ENCODE results near the gene SDK2. TPM values are rescaled to one million over a fixed set of nuclear protein-coding genes. Genes with fewer than 3 reads are reported as not detected.

SDK2 gene
- total RNA-seq, 1 experiment from 2014 or later = 0.14 TPM

DNA sequence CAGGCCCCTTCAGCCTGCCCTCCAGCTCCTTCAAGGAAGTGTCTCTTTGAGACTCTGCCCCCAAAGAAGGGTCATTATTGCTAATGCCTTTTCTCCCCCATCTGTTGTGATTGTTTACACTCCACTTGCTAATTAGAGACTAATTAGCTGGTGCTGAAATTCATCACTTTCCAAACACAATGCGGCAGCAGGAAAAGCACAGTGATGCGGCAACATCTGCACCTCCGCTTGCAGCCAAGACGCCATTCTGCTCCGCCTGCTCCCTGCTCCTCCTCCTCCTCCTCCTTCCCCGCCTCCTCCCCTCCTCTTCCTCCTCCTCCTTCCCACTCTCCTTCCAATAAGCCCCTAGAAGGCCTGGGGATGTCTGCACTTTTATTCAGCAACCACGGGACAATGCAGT is 110.5 kb downstream of the SDK2 start:
- no peak for DNase-seq (ENCODE audit: low read depth)
- in situ Hi-C loops (cut with HindIII; ENCODE audit: low pct_unique_long_range_greater_than_20kb, low sequenced_read_pairs) = no loop called here

DNA sequence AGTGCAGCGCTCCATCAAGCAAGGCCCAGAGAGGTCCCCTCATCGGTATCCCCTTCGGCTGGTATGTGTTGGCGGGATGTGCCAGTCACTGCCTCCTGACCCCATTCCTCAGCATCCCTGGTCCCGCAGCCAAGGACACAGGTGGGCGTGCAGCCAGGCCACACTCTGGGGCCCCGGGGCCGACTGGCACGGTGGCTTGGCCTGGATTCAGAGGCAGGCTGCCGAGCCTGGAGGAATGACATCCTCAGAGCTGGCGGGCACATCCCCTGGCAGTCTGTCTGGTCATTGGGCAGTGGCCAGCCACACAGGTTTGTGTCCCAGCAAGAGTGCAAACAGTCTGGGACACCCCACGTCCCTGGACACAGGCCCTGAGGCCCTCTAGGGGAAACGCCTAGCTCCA is 111.1 kb downstream of the SDK2 start:
- no peak for DNase-seq (ENCODE audit: low read depth)
- in situ Hi-C loops (cut with HindIII; ENCODE audit: low pct_unique_long_range_greater_than_20kb, low sequenced_read_pairs) = no loop called here

DNA sequence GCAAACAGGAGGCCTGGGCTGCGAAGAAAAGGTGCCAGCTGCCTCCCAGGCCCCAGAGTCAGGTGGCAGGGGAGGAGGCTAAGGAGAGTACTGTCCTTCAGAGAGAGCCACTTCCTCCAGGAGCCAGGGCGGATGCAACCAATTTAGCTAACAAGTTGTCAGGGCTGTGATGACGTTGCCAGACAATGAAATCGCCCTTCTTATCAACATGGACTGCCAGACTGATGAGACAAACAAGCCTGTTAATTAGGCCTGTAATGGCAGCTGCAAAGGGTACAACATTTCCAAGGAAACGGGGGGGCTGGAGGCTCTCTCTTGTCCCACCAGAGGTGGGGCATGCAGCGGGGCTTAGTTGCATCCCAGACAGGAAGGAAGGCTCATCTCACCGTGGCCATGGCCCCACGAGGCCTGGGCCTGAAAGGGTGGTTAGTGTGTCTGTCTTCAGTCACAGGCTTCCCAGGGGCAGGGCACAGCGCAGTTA is 111.8 kb downstream of the SDK2 start:
- in situ Hi-C loops (cut with HindIII; ENCODE audit: low pct_unique_long_range_greater_than_20kb, low sequenced_read_pairs) = no loop called here
- no peak for DNase-seq (ENCODE audit: low read depth)

DNA sequence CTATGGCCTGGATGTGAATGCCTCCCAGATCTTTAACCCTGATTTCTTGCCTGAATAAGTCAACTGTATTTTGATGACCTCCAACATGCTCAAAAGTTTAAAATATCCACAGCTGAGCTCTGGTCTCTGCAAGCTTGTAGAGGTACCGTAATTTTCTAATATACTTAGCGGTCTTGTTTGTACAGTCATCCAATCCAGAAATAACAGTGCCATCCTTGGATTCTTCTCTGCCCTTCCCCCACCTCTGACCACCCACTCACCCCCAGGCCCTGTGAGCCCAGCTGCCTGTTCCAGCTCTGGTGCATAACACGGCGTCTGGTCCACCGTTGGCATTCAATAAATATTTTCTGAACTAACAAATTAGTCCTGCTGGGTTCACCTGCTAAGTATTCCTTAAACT is 113.1 kb downstream of the SDK2 start:
- DNase-seq (ENCODE audit: low read depth) = no peak
- in situ Hi-C loops (cut with HindIII; ENCODE audit: low pct_unique_long_range_greater_than_20kb, low sequenced_read_pairs) = no loop called here

DNA sequence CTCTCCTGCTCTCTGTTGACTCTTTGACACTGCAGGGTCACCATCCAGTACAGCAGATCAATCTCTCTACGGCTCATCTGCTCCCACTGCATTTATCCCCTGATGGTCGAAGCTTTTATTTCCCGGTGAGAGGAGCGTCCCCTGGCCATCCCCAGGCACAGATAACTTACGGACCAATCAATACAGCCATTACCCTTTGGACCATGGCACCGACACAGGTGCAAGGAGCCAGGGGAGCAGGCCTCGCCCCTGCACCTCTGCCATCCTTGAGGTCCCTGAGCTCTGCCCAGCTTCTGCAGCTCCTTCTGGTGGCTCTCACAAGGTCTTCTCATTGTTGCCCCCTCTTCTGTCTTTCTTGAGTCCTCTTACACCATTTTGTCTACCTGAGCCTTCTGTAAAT is 115.6 kb downstream of the SDK2 start:
- in situ Hi-C loops (cut with HindIII; ENCODE audit: low pct_unique_long_range_greater_than_20kb, low sequenced_read_pairs) = no loop called here
- DNase-seq (ENCODE audit: low read depth) = no peak

DNA sequence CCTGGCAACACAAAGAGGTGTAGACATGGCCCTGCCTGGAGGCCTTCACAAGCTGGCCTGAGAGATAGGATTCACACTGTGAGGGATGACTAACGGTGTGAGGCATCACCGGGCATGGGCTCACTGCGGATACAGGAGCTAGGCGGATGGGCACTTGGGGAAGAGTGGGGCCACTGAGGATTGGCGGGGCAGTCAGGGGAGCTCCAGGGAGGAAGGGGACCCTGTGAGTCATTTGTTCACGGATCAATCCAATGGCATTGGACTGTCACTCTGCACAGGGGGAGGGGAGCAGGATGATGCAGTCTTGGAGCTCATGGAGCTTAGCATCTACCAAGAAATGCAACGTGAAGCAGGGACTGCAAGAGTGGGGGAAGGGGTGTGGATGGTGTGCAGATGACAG is 117.3 kb downstream of the SDK2 start:
- in situ Hi-C loops (cut with HindIII; ENCODE audit: low pct_unique_long_range_greater_than_20kb, low sequenced_read_pairs) = no loop called here
- no peak for DNase-seq (ENCODE audit: low read depth)

DNA sequence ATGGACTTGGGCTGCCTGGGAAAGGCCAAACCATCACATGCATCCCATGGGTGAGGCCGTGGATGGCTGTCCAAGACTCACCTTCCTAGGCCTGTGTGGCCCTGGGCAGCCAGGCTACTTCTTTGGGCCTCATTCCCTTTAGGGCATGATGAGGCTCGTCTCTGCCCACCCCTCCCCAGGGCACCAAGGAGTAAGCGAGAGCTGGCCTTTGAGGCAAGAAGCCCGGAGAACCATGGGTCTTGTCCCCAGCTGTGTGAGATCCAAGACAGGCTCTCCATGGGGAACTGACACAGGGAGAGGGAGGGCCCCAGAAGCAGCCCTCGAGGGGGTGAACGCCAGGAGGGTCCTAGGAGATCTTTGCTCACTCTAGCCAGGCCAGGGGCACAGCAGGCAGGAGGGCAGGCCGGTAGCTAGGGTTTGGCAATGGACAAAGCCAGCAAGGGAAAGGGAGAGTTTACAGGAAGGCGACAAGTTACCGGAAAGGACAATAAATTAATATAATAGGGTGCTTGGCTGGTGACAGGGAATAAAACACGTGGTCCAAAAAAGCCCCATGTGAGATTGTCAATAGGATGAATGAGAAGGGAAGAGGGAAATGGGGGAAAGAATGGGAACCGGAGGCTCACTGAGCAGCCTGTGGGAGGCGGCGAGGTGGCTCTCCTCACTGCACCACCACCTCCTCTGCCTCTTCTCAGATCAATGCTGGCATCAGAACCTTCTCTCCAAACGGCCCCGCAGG is 119.1 kb downstream of the SDK2 start:
- DNase-seq (ENCODE audit: low read depth) = no peak
- in situ Hi-C loops (cut with HindIII; ENCODE audit: low pct_unique_long_range_greater_than_20kb, low sequenced_read_pairs) = no loop called here

DNA sequence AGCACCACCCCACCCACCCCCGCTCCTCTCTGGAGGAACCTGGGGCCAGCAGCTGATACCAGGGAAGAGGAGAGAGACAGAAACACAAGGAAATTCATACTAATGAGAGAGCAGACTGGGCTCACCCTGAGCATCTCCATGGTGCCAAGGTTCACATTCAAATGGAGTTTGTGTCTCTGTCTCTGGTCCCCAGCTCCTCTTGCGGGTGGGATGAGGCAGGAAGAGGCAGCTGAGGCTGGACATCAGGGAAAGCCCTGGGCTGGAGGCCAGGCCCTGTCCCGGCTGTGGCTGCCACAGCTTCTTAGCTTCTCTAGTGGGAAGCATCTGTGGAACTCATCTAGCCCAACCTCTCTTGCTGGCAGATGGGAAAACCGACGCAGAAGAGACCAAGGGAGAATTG is 121.5 kb downstream of the SDK2 start:
- in situ Hi-C loops (cut with HindIII; ENCODE audit: low pct_unique_long_range_greater_than_20kb, low sequenced_read_pairs) = no loop called here

DNA sequence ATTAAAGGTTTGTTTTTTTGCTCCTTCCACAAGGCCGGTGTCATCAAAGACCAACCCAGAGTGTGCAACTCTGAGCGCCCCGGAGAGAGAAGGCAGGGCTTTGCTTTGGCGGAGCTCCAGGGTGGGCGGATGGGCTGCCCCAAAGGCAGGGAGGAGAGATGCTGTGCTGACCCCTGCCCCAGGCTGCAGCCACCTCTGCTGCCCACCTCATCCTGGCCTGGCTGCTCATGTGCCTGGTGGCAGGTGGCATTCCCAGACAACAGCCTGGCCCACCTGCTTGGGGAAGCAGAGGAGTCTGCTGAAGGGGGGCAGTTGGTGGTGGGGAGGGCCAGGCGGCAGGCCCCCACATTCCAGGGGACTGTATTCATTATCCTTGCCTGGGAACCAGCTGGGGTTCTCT is 122.1 kb downstream of the SDK2 start:
- in situ Hi-C loops (cut with HindIII; ENCODE audit: low pct_unique_long_range_greater_than_20kb, low sequenced_read_pairs) = no loop called here
- DNase-seq (ENCODE audit: low read depth) = no peak

More for the DNA sequence above, 121.5 kb downstream of the SDK2 start:
- DNase-seq (ENCODE audit: low read depth) = no peak

DNA sequence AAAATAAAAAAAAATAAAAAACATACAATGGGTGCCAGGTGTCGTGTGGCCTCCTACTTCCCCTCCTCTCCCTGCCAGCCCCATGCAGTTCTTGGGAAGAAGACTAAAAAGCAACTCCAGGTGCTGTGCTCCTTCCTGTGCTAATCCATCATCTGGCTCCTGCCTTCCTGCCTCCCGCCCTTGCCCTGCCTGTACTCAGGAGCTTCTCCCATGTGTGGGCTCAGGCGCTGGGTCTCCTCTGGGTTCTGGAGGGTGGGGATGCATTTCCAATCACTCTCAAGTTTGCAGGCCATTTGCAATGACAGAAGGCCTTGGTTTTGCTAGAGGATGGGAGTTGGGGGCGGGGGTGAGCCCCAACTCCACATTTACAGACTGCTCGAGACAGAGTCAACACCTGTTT is 122.9 kb downstream of the SDK2 start:
- DNase-seq (ENCODE audit: low read depth) = no peak
- in situ Hi-C loops (cut with HindIII; ENCODE audit: low pct_unique_long_range_greater_than_20kb, low sequenced_read_pairs) = no loop called here

DNA sequence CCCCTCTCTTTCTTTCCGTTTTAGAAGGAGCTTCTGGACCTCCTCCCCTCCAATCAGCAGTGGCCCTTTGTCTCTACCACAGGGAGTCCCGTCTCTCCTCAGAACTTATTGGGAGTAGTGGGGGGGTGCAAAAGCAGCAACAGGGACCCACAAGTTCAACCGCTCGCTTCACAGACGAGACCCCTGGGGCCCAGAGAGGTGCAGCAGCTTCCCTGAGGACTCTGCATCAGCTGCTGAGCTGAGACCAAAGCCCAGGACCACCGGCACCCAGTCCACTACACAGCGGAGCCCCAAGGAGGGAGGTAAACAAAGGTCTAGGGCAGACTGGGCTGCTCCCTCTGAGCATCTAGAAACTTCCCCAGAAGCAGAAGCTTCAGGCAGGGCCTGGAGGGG is 123.9 kb downstream of the SDK2 start:
- in situ Hi-C loops (cut with HindIII; ENCODE audit: low pct_unique_long_range_greater_than_20kb, low sequenced_read_pairs) = no loop called here
- DNase-seq (ENCODE audit: low read depth) = no peak

DNA sequence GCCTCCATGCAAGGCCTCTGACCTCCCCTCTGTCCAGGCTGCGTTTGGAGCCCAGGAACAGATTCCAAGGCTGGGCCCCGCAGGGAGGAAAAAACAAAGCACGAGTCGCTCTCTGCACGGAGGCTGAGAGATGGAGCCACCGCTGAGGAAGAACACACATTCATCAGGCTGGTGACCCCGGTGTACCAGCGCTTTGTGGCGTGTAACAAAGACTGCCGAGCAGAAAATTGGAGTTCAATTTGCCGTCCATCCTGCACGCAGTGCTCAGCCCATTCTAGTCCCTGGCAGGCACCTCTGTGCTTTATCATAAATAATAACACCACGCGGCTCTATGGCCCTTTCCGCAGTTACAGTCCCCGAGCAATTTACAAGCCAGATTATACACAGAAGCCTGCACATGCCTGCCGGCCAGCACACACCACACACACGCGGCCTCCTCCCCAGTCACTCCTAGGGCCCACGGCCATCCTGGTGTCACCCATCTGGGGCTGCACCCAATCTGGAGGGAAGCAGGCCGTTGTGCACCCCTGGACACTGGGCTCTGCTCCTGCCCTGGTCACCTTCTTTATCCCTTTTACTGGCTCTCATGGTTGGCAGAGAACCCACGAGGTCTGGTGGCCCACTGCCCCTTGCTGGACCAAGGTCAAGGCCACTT is 124.4 kb downstream of the SDK2 start:
- in situ Hi-C loops (cut with HindIII; ENCODE audit: low pct_unique_long_range_greater_than_20kb, low sequenced_read_pairs) = no loop called here
- no peak for DNase-seq (ENCODE audit: low read depth)

DNA sequence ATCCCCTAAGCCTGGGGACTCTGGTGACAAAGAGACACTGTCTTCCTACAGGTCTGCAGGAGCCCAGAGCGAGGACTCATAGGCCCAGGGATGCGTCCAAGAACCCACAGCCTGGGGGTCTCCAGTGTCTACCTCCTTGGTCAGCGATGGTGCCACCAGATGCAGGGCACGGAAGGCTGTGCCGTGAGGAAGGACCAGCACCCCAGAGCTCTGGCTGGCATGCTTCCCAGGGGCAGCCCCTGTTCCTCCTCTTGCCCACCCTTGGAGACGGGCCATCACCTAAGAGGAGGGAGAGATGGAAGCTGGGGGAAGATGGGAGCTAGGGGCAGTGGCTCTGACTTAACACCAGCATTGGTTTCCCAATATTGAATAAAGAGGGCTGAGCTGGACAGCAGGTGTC is 125.2 kb downstream of the SDK2 start:
- DNase-seq (ENCODE audit: low read depth) = no peak
- in situ Hi-C loops (cut with HindIII; ENCODE audit: low pct_unique_long_range_greater_than_20kb, low sequenced_read_pairs) = no loop called here

DNA sequence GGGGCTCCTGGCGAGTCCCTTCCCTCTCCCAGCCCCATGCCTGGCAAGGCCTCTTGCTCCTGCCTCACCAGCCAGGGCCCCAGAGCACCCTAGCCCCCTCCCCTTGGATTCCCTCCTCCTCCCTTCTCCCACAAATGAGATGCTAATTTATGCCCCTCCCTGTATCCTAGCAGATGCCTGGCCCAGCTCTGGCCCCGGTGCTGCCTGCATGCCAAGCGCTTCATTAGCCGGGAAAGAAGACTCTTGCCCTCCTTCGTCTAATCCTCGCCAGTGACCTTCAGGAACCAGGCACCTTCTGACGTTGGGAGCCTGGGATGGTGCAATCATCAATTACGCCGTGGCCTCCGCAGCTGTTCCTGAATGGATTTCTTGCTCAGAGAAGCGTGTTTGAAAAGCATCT is 127.8 kb downstream of the SDK2 start:
- in situ Hi-C loops (cut with HindIII; ENCODE audit: low pct_unique_long_range_greater_than_20kb, low sequenced_read_pairs) = no loop called here
- no peak for DNase-seq (ENCODE audit: low read depth)

DNA sequence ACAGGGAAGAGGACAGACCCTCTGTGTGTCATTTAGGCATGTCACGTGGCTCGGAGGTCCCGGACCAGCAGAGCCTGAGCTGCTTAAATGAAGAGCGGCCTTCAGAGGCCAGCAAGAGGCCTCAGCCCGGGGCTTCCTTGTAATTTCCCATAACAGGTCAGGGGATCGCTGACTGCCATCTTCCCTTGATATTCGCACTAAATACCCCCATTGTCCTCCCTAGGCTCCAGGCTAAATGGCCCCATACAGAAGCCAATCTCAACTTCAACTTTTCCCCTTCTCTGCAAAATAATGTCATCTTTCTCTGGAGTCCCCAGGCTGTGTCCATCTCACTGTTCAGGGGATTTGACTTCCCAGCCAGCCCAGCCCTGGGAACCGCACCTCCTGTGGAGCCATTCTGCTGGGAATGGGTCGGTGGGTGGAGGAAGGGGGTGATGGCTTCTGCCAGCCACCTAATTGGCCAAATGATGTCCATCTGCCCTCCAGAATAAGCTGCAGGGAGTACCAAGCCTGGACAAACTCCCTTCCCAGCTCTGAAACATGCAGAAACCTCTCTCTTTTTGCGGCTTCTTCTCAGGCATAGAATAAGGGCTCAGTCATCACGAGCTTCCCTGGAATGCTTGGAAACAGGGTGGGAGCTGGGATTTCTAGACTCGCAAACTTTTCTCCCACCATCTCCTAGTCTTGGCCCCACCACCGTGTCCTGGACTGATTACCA is 129.9 kb downstream of the SDK2 start:
- in situ Hi-C loops (cut with HindIII; ENCODE audit: low pct_unique_long_range_greater_than_20kb, low sequenced_read_pairs) = no loop called here
- DNase-seq (ENCODE audit: low read depth) = no peak

DNA sequence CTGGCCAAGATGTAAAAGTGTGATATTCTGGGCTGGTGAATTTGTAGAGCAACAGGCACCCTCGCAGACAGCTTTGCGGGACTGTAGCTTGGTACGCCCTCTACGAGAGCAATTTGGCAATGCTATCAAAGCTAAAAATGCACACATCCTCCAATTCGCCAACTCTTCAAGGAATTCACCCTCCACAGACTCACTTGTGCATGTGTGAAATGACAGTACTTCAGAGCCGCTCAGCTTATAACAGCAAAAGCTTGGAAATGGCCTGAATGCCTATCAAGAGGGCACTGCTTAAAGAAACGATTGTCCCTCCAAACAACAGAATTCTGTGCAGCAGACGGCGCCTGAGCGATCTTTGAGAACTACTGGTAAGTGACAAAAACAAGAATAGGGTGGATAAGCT is 130.8 kb downstream of the SDK2 start:
- DNase-seq (ENCODE audit: low read depth) = no peak
- in situ Hi-C loops (cut with HindIII; ENCODE audit: low pct_unique_long_range_greater_than_20kb, low sequenced_read_pairs) = no loop called here

DNA sequence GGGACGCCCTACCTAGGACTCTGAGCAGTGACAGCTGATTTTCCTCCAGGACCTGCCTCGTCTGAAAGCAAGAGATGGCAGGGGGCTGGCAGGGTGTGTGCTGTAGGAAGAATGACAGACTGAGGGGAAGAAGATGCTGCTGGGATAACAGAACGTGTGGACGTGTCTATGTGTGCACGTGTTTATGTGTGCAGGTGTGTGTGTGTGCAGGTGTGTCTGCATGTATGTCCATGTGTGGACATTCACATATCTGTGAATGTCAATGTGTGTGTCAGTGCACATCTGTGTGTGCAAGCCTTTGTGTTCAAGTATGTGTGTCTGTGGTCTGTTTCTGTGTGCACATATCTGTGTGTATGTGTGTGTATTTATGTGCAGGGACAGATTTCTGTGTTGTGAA is 132.5 kb downstream of the SDK2 start:
- in situ Hi-C loops (cut with HindIII; ENCODE audit: low pct_unique_long_range_greater_than_20kb, low sequenced_read_pairs) = no loop called here

DNA sequence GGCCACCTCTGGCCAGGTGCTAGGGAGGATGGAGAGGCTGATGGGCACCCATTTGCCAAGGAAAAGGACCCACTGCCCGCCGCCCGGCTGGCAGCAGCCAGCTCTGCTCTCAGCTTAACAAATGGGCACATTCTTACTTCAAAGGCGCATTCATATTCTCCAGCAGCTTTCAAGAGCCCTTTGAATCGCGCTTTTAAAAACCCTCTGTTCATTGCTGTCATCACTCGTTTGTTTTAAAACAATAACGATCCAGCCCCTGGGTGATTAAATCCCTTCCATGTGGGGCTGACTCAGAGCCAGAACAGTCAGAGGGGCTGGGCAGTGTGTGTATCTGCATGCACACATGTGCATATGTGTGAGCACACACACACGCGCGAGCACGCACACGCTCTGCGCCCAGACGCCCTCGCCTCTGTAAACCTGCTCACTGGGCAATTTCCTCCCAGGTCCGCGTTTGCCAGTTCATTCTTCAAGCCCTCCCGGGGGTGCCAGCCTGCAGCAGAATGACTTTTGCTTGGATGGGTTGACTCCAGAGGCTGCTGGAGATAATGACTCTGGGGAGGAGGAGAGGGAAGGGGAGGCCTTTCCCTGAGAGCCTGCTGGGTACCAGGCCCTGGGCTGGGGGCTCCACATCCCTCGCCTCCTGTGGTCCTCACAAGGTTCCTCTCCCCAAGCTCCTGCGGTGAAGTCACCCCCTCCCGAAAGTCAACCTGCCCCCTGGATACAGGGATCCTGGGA is 133.1 kb downstream of the SDK2 start:
- no peak for DNase-seq (ENCODE audit: low read depth)
- in situ Hi-C loops (cut with HindIII; ENCODE audit: low pct_unique_long_range_greater_than_20kb, low sequenced_read_pairs) = no loop called here

More for the DNA sequence above, 132.5 kb downstream of the SDK2 start:
- no peak for DNase-seq (ENCODE audit: low read depth)

All from Caki2 (cell line).